HG03565 (cell line): ENCODE data around the gene CSNK1G2.
"Not testable (repeated sequence)": the region's sequence is repeated elsewhere in the genome, so short reads cannot be mapped to it uniquely, and the experiment has no call there.

Experiments
- ATAC-seq: cut with Tn5 transposase; IDR thresholded peaks from one replicate; pipeline ENCODE4 v1.9.1; 2021; ENCODE audit warnings: mild to moderate bottlenecking, moderate library complexity; ENCODE audit not compliant: unreplicated experiment

Gene CSNK1G2

GRCh38 chr19:1986357-1987162 is 45.6 kb downstream of the CSNK1G2 start:
- ATAC-seq, result no peak

- ATAC-seq, result no peak
Observed at GRCh38 chr19:1987197-1988187, 46.5 kb downstream of the CSNK1G2 start.

- not testable (repeated sequence) for ATAC-seq
Observed at GRCh38 chr19:1988464-1988863, 47.5 kb downstream of the CSNK1G2 start.

GRCh38 chr19:1989513-1990229 is 48.7 kb downstream of the CSNK1G2 start:
- ATAC-seq, result no peak

GRCh38 chr19:1990230-1991017 is 49.5 kb downstream of the CSNK1G2 start:
- no peak for ATAC-seq

- ATAC-seq, result no peak
Observed at GRCh38 chr19:1991018-1991913, 50.3 kb downstream of the CSNK1G2 start.

GRCh38 chr19:1992759-1993260 is 51.8 kb downstream of the CSNK1G2 start:
- no peak for ATAC-seq

GRCh38 chr19:1997353-1998233 is 56.6 kb downstream of the CSNK1G2 start:
- ATAC-seq, result no peak

- ATAC-seq, result no peak
Observed at GRCh38 chr19:1998712-1999708, 58.0 kb downstream of the CSNK1G2 start.

- ATAC-seq, result no peak
Observed at GRCh38 chr19:1999856-2000515, 59.0 kb downstream of the CSNK1G2 start.

GRCh38 chr19:2003874-2004273 is 62.9 kb downstream of the CSNK1G2 start:
- no peak for ATAC-seq

GRCh38 chr19:2010135-2010668 is 69.2 kb downstream of the CSNK1G2 start:
- no peak for ATAC-seq

- no peak for ATAC-seq
Observed at GRCh38 chr19:2011169-2011568, 70.2 kb downstream of the CSNK1G2 start.

- ATAC-seq, result no peak
Observed at GRCh38 chr19:2012941-2013682, 72.1 kb downstream of the CSNK1G2 start.

GRCh38 chr19:2013683-2013961 is 72.7 kb downstream of the CSNK1G2 start:
- no peak for ATAC-seq

GRCh38 chr19:2014131-2014571 is 73.2 kb downstream of the CSNK1G2 start:
- ATAC-seq, result no peak
